Calu3 (cell line): Measurements from ENCODE around the gene TPM1. TPM values are rescaled to one million over a fixed set of nuclear protein-coding genes. Genes with fewer than 3 reads are reported as not detected.
"Not testable (repeated sequence)": the region's sequence is repeated elsewhere in the genome, so short reads cannot be mapped to it uniquely, and the experiment has no call there.

Source experiments
- BruUV-seq: library from RNA; stranded (reverse); fragments of 400-500 nt; replicated peaks from 2 replicates; lab custom pipeline; 2021; lab: Mats Ljungman, UMichigan
- CTCF ChIA-PET: fragments of 300-600 bp; sonication (Branson Sonifier 250); formaldehyde crosslinking; loops from one replicate; lab custom pipeline; 2022; ENCODE audit warnings: antibody characterized with exemption; lab: Charles Lee
- DNase-seq: peaks from one replicate; pipeline ENCODE4 v3.0.0; 2022
- H3K27ac Mint-ChIP-seq: one replicate; pipeline ENCODE4 v1.8.0; 2022; ENCODE audit warnings: mixed read lengths; ENCODE audit not compliant: unreplicated experiment
- H3K27me3 Mint-ChIP-seq: one replicate; pipeline ENCODE4 v1.8.0; 2022; ENCODE audit warnings: mixed read lengths; ENCODE audit not compliant: unreplicated experiment
- H3K36me3 Mint-ChIP-seq: one replicate; pipeline ENCODE4 v1.8.0; 2022; ENCODE audit warnings: mild to moderate bottlenecking, moderate library complexity, mixed read lengths; ENCODE audit not compliant: insufficient read depth, unreplicated experiment
- H3K4me1 Mint-ChIP-seq: one replicate; pipeline ENCODE4 v1.8.0; 2022; ENCODE audit warnings: mild to moderate bottlenecking, low read depth, mixed read lengths; ENCODE audit not compliant: unreplicated experiment
- H3K4me3 Mint-ChIP-seq: one replicate; pipeline ENCODE4 v1.8.0; 2022; ENCODE audit warnings: mild to moderate bottlenecking, low read depth, moderate library complexity, mixed read lengths; ENCODE audit not compliant: unreplicated experiment
- H3K9me3 Mint-ChIP-seq: one replicate; pipeline ENCODE4 v1.8.0; 2022; ENCODE audit warnings: low read depth, mixed read lengths; ENCODE audit not compliant: unreplicated experiment
- intact Hi-C: fragments of 100-400 bp; cut with micrococcal nuclease; formaldehyde crosslinking; loops from one replicate; pipeline ENCODE4 v1.10.0; 2022; ENCODE audit not compliant: unreplicated experiment
- total RNA-seq: library from RNA; stranded (reverse); gene quantifications from 2 replicates; pipeline ENCODE4 v1.2.3, GENCODE V29; 2022
- TF ChIP-seq, protein P1 (sequence below): fragments of 200-600 bp; IDR thresholded peaks from one replicate; pipeline ENCODE4 v1.8.0; 2022; ENCODE audit warnings: antibody characterized with exemption; ENCODE audit not compliant: unreplicated experiment

TPM1 gene
- total RNA-seq, 1 experiment from 2014 or later = 1,158 TPM

DNA sequence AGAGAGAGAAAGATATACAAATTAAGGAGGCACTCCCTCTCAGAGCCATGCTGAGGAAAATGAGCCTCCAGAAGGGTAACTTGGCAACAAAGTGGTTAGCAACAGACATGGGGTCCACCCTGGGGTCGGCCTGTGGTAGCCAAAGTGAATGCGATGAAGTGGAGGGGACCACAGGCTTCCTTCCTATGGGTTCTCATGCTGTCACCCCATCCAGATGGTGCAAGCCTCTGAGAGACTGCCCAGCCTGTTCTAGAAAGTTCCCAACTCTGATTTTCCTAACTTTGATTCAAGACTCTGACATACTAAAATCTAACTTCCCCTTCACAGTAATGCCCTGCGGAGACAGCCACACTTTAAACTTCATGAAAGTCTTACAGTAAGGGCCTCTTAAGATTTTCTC is 60.9 kb downstream of the TPM1 start:
- peaks cover 6% of the 10 kb centered on the region for H3K4me1 Mint-ChIP-seq
- TF ChIP-seq, protein P1, sequence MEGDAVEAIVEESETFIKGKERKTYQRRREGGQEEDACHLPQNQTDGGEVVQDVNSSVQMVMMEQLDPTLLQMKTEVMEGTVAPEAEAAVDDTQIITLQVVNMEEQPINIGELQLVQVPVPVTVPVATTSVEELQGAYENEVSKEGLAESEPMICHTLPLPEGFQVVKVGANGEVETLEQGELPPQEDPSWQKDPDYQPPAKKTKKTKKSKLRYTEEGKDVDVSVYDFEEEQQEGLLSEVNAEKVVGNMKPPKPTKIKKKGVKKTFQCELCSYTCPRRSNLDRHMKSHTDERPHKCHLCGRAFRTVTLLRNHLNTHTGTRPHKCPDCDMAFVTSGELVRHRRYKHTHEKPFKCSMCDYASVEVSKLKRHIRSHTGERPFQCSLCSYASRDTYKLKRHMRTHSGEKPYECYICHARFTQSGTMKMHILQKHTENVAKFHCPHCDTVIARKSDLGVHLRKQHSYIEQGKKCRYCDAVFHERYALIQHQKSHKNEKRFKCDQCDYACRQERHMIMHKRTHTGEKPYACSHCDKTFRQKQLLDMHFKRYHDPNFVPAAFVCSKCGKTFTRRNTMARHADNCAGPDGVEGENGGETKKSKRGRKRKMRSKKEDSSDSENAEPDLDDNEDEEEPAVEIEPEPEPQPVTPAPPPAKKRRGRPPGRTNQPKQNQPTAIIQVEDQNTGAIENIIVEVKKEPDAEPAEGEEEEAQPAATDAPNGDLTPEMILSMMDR = no peak
- no peaks in the 10 kb centered on the region for H3K9me3 Mint-ChIP-seq
- no TSS peak for BruUV-seq
- H3K27me3 Mint-ChIP-seq = no peaks in the 10 kb centered on the region
- no peak overlapping the region for H3K4me3 Mint-ChIP-seq
- intact Hi-C loops = no loop called here
- no peak overlapping the region for H3K27ac Mint-ChIP-seq
- no peak for DNase-seq
- CTCF ChIA-PET = no interaction called here
- no peaks in the 10 kb centered on the region for H3K36me3 Mint-ChIP-seq

DNA sequence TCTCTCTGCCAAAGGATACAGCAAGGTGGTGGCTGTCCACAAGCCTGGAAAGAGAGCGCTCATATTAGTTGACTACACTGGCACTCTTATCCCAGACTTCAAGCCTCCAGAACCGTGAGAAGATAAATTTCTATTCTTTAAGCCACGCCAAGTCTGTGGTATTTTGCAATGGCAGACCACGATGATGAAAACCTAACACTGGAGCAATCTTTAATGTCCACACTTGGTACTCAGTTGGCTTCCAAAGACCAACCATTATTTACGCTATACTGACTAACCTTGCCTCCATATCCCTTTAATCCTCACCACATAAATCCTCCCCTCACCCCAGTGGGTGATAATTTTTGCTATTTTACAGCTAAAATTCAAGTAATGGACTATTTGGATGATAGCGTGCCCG is 62.2 kb downstream of the TPM1 start:
- TF ChIP-seq, protein P1 = no peak
- no peak for DNase-seq
- H3K36me3 Mint-ChIP-seq = no peaks in the 10 kb centered on the region
- H3K4me3 Mint-ChIP-seq = no peak overlapping the region
- H3K27ac Mint-ChIP-seq = no peak overlapping the region
- H3K9me3 Mint-ChIP-seq = peaks cover 4% of the 10 kb centered on the region
- peaks cover 17% of the 10 kb centered on the region for H3K4me1 Mint-ChIP-seq
- CTCF ChIA-PET = no interaction called here
- H3K27me3 Mint-ChIP-seq = no peaks in the 10 kb centered on the region
- no TSS peak for BruUV-seq
- intact Hi-C loops = no loop called here

DNA sequence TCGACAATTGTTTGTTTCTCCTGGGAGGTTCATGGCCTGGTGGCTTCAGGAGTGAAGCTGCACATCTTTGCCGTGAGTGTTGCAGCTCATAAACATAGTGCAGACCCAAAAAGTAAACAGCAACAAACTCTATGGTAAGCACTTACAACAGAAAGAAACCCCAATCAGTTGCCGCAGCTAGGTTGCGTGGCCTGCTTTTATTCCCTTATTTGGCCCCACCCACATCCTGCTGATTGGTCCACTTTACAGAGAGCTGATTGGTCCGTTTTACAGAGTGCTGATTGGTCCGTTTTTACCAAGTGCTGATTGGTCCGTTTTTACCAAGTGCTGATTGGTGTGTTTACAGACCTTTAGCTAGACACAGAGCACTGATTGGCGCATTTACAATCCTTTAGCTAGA is 62.8 kb downstream of the TPM1 start:
- H3K27ac Mint-ChIP-seq, CTCF ChIA-PET, intact Hi-C loops, DNase-seq, H3K27me3 Mint-ChIP-seq, H3K36me3 Mint-ChIP-seq, H3K9me3 Mint-ChIP-seq, H3K4me3 Mint-ChIP-seq, BruUV-seq: not testable (repeated sequence)
- H3K4me1 Mint-ChIP-seq = peaks cover 17% of the 10 kb centered on the region

DNA sequence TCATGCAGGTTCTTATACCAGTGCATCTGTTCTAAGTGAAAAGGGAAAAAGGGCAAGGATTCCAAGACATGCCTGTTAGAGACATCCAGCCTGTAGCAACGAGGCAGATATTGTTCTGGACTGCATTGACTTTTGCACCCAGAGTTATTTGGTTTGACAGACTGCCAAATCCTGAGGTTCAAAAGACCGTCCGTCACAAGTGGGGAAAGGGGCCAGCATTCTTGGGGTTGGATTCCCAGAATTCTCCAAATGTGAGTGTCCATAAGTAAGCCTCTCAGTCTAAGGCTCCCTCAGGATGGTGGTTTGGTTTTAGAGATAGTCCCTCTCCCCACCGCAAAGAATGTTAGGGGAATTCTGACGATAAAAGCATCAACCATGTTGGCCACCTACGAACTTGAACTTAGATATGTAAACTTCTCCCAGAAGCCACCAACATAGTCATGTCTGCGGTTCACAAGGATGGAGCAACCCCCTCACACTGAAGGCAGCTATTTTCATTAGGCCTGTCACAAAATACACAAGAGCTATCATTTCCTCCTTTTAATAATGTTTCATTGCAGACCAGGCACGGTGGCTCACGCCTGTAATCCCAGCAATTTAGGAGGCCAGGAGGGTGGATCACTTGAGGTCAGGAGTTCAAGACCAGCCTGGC is 65.5 kb downstream of the TPM1 start:
- DNase-seq = peak; percentile 77
- peaks cover 17% of the 10 kb centered on the region for H3K4me1 Mint-ChIP-seq
- H3K27me3 Mint-ChIP-seq = no peaks in the 10 kb centered on the region
- peak overlapping the region; percentile 14 for H3K27ac Mint-ChIP-seq
- H3K9me3 Mint-ChIP-seq = peaks cover 4% of the 10 kb centered on the region
- intact Hi-C loops = no loop called here
- CTCF ChIA-PET = interaction anchor here (0.7 to 1.3 kb wide), 4 partner anchors 28 to 652 kb away, joined by 3 to 5 read pairs (median 4); no protein-coding TSS in a partner anchor
- no TSS peak for BruUV-seq
- TF ChIP-seq, protein P1 = no peak
- H3K36me3 Mint-ChIP-seq = no peaks in the 10 kb centered on the region
- no peak overlapping the region for H3K4me3 Mint-ChIP-seq

DNA sequence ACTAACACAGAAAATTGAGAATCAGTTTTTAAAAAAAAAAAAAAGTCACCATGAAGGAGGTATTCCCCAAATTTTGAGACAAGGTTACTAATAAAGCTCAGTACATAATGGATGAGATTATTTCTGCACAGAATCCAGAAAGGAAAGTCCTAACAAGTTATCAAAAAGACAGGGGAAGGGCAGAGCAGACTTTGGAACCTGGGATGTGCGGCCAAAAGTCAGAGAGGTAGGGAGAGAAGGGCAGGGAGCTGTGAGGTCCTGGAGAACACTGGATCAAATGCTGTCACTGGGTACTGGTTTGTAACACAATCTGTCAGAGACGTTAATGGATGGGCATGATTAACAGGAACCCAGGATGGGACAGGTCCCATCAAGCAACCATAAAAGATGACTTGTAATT is 67.0 kb downstream of the TPM1 start:
- no peak overlapping the region for H3K27ac Mint-ChIP-seq
- no TSS peak for BruUV-seq
- peaks cover 4% of the 10 kb centered on the region for H3K9me3 Mint-ChIP-seq
- no peaks in the 10 kb centered on the region for H3K27me3 Mint-ChIP-seq
- CTCF ChIA-PET = interaction anchor here (0.5 kb wide), 1 partner anchor 314 kb away, joined by 5 read pairs; no protein-coding TSS in a partner anchor
- DNase-seq = no peak
- intact Hi-C loops = no loop called here
- no peaks in the 10 kb centered on the region for H3K36me3 Mint-ChIP-seq
- H3K4me1 Mint-ChIP-seq = peaks cover 17% of the 10 kb centered on the region
- TF ChIP-seq, protein P1 = no peak
- H3K4me3 Mint-ChIP-seq = no peak overlapping the region
